Measurements from ENCODE around the gene IDS.
"Not testable (repeated sequence)": the region's sequence is repeated elsewhere in the genome, so short reads cannot be mapped to it uniquely, and the experiment has no call there.

The IDS gene, protein sequence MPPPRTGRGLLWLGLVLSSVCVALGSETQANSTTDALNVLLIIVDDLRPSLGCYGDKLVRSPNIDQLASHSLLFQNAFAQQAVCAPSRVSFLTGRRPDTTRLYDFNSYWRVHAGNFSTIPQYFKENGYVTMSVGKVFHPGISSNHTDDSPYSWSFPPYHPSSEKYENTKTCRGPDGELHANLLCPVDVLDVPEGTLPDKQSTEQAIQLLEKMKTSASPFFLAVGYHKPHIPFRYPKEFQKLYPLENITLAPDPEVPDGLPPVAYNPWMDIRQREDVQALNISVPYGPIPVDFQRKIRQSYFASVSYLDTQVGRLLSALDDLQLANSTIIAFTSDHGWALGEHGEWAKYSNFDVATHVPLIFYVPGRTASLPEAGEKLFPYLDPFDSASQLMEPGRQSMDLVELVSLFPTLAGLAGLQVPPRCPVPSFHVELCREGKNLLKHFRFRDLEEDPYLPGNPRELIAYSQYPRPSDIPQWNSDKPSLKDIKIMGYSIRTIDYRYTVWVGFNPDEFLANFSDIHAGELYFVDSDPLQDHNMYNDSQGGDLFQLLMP

DNA sequence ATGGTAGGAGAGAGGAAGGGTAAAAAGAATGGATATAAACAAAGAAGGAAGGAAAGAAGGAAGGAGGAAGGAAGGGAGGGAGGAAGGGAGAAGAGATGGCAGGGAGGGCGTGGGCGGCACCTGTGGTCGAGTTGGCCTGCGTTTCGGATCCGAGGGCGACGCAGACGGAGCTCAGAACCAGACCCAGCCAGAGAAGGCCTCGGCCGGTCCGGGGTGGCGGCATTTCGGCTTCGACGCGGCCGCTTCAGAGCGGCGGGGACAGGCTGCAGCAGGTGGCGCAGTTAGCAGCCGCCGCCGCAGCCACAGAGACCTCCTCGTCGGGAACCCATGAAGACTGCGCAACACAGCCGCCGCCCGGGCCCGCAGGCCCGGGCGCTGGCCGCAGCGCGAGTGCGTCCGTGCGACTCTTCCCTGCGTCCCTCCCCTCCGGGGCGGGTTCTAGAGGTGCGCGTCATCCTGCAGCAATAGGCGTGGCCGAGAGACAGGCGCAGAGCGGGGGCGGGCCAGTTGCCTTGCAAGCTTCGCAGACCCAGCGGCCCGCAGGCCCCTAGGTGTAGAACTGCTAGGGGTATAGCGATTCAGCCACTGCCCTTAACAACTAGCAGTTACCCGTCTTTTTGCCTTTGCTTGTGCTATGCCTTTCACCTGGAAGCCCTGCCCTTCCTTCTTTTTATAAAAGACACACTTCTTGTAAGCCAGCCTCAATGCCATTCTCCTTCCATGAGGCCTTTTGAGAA lies at the start of gene IDS:
Gene IDS (minus strand): TSS at position 392 of the 737 bp plus-strand sequence. CDS start 169 bp downstream, at position 223.
- in situ Hi-C loops (cut with MboI; ENCODE audit: low sequenced_read_pairs): loop anchor here (25.0 kb wide), 1 partner anchor 132 kb away; the partner anchor contains the start of gene TMEM185A
- H3K27me3 ChIP-seq (ENCODE audit: low read depth): no peaks in the 10 kb centered on the region
- peak; percentile 92 to 96 for DNase-seq (ENCODE audit: low spot score in 2 of 2)
- H3K4me1 ChIP-seq: peaks cover 10% of the 10 kb centered on the region; the same call in 1 of the 2 replicates
- peaks cover 12% of the 10 kb centered on the region for H3K36me3 ChIP-seq (replicated peaks)
- H3K9me3 ChIP-seq: no peaks in the 10 kb centered on the region
- peak within 1 kb of the TSS; percentile 61 for H3K4me3 ChIP-seq

DNA sequence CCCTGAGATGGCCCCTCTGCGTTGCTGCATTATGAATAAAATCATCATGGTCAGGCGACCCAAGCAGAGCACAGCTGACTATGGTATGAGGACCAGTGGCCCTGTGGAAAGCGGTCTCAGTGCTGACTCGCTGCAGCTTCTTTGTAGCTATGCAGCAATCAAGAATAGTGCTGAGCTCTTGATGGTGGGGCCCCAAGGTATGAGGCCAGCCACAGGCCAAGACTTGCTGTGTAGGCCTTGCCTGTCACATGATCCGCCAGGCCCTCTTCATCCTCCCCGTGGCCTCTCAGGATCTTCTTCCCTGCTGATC lies 46.8 kb upstream of the IDS start:
- in situ Hi-C loops (cut with MboI; ENCODE audit: low sequenced_read_pairs); H3K4me3 ChIP-seq; H3K9me3 ChIP-seq; DNase-seq (ENCODE audit: low spot score in 2 of 2); H3K27me3 ChIP-seq (ENCODE audit: low read depth); H3K4me1 ChIP-seq; H3K36me3 ChIP-seq (replicated peaks): not testable (repeated sequence)

DNA sequence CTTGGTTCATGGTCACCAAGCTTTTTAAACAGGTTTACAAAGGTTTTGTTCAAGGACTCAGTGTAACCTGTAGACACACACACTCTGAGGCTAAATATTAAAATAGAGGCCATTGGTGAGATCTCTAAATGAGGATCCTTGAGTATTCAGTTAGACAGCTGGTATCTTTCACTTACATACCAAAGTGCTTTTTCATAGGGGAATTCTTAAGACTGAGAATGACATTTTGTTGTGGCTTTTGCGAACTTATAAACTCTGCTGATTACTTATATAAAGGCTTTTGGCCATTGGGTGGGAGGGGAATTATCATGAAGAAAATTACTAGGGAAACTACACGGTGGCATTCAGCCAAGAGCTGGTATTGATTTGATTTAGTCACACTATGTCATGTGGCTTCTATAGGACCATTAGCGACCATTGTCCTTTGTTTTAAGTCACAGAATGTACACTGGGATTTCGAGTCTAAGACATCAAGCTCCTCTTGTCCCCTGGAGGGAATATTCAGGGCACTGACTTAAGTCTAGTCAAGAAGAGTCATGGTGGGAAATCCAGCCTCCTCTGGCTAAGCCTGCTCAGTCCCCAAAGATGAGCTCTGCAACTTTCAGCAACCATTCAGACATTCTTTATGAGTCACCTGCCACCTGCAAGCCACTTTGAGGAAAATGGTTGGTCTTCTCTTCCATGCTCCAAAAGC lies 46.3 kb upstream of the IDS start:
- H3K9me3 ChIP-seq; H3K27me3 ChIP-seq (ENCODE audit: low read depth); DNase-seq (ENCODE audit: low spot score in 2 of 2); H3K4me1 ChIP-seq; H3K36me3 ChIP-seq (replicated peaks); in situ Hi-C loops (cut with MboI; ENCODE audit: low sequenced_read_pairs); H3K4me3 ChIP-seq: not testable (repeated sequence)

DNA sequence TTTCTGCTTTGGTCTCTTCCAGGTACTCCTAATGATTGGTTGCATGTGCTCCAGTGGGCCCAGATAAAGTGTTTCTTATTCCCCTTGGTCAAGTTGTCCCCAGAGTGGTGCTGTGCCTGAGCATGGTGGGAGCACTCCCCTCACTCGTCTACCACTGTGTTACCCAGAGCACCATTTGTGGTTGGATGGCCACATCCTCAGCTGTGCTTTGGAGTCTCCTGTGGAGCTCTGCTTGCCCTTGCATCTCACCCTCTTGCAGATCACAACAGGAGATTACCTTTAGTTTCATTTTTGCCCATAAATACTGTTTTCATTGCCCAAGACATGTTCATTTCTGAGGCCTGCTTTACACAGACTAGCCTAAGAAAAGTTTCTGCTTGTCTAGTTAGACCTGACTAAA lies 45.3 kb upstream of the IDS start:
- in situ Hi-C loops (cut with MboI; ENCODE audit: low sequenced_read_pairs); H3K36me3 ChIP-seq (replicated peaks): not testable (repeated sequence)

DNA sequence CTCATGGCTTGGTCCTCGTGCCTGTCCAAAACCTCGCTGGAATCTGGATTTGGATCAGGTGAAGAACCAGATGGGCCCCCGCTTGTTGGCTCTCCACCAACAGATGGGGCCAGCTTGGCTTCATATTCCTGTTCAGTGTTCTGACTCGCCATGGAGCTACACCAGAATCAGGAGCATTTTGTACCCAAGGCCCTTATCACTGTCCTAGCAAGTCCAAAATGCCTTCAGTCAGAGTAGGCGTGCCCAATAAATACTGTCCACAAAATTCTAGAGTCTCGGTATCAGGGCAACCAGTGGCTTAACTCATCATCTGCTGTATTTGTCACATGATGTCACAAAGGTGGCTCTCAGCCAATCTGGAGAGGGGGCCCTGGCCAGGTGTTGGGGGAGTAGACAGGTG lies 44.6 kb upstream of the IDS start, which contains the start of gene HSFX3:
Gene HSFX3 (minus strand): TSS at position 224 of the 400 bp plus-strand sequence. CDS start 72 bp downstream, at position 152.
- in situ Hi-C loops (cut with MboI; ENCODE audit: low sequenced_read_pairs); H3K4me1 ChIP-seq; DNase-seq (ENCODE audit: low spot score in 2 of 2); H3K9me3 ChIP-seq; H3K27me3 ChIP-seq (ENCODE audit: low read depth); H3K36me3 ChIP-seq (replicated peaks); H3K4me3 ChIP-seq: not testable (repeated sequence)

More for the DNA sequence above, 45.3 kb upstream of the IDS start:
- H3K4me3 ChIP-seq; H3K27me3 ChIP-seq (ENCODE audit: low read depth); H3K4me1 ChIP-seq; DNase-seq (ENCODE audit: low spot score in 2 of 2); H3K9me3 ChIP-seq: not testable (repeated sequence)

DNA sequence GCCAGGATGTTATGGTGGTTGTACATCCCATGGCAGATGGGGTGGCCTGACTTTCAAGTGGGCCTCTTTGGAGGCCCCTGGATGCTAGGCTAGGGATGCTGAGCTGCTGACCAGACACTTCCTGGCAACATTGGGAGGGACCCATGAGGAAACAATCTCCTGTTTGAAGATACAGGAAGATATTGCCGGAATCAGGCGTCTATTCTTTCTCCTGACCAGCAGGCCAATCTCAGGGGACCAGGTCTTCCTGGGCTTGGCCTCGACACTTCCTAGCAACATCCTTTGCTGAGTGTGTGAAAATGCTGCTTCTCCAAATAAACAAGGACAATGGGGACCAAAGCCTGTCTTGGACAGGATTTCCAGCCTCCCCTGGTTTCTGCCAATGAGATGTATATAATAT lies 42.7 kb upstream of the IDS start:
- H3K4me3 ChIP-seq; in situ Hi-C loops (cut with MboI; ENCODE audit: low sequenced_read_pairs); H3K27me3 ChIP-seq (ENCODE audit: low read depth); DNase-seq (ENCODE audit: low spot score in 2 of 2); H3K4me1 ChIP-seq; H3K36me3 ChIP-seq (replicated peaks); H3K9me3 ChIP-seq: not testable (repeated sequence)

DNA sequence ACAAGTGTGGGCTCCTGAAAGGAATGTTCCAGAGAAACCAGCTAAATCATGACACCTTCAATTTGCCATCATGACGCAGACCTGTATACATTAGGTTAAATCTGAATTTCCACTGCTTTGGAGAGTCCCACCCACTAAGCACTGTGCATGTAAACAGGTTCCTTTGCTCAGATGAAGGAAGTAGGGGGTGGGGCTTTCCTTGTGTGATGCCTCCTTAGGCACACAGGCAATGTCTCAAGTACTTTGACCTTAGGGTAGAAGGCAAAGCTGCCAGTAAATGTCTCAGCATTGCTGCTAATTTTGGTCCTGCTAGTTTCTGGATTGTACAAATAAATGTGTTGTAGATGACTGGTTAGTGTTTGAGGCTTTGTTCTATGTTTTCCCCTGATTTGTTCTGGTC lies 41.9 kb upstream of the IDS start:
- in situ Hi-C loops (cut with MboI; ENCODE audit: low sequenced_read_pairs); H3K27me3 ChIP-seq (ENCODE audit: low read depth); H3K4me3 ChIP-seq; H3K9me3 ChIP-seq; DNase-seq (ENCODE audit: low spot score in 2 of 2); H3K36me3 ChIP-seq (replicated peaks); H3K4me1 ChIP-seq: not testable (repeated sequence)

DNA sequence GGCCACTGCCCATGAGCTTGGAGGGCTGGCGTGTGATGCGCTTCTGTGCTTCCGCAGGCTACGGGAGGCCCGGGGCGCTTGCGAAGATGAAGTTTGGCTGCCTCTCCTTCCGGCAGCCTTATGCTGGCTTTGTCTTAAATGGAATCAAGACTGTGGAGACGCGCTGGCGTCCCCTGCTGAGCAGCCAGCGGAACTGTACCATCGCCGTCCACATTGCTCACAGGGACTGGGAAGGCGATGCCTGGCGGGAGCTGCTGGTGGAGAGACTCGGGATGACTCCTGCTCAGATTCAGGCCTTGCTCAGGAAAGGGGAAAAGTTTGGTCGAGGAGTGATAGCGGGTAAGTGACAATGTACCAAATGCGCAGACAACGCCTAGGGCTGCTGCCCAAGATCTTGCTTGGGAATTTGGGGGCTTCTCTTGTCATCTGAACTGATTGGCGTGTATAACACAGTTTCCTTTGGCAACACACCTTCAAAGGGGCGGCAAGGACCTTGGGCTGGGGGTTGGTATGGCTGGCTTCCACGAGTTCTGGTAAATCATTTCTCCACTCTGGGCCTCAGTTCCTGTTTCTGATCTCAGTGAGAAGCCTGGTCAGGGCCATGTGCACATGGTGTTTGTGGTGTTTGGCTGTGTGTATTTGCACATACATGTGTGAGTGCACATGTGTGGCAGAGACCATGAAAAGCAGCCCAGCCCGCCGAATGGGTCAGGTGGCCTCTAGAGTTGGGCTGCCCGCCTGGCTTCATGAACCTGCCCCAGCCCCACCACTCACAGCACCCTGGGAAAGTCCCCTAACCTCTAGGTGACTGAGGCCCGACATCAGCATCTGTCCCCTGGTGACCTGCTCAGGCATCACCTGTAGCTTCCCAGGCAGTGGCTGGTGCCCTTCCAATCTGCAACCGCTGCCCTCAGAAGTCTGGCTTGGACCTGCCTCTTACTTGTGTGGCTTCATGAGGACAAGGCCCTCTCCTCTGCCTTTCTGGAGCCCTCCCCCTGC lies 40.7 kb upstream of the IDS start:
- in situ Hi-C loops (cut with MboI; ENCODE audit: low sequenced_read_pairs); H3K4me1 ChIP-seq; H3K4me3 ChIP-seq; H3K27me3 ChIP-seq (ENCODE audit: low read depth); H3K36me3 ChIP-seq (replicated peaks); H3K9me3 ChIP-seq: not testable (repeated sequence)
- peak in 1 of 2 experiments; percentile 58 for DNase-seq (ENCODE audit: low spot score in 2 of 2)

DNA sequence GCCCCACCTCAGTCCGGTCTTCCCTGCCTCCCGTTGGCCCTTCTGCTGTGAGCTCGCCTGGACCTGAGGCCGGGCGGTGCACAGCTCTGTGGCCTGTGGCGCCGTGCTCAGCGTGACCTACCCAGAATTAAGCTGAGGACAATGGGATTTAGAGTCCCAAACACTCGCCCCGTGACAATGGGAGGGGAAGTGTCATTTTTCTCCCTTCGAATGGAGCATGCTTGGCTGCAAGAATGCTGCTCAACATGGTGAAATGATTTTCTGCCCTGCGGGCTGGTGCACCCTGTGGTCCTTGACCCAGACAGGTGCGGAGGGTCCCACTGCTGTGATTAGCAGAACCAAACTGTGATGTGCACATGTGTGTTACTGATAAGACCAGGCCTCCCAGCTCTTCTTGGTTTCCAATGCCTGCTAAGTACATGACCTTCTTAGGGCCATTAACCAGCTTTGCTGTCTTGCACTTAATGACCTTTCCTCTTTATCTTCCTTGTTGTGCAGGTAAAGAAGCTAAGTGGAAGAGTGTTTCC lies 36.5 kb upstream of the IDS start:
- Histone ChIP-seq H3K4me3 (peak overlapping the region; percentile 85), H3K4me1 (peaks cover 7% of the 10 kb centered on the region), H3K36me3 (replicated peaks) (0 out of 2 replicates have a peak, but pooled peaks cover 2% of the 10 kb centered on the region), H3K27me3 (ENCODE audit: low read depth) (no peaks in the 10 kb centered on the region), H3K9me3 (no peaks in the 10 kb centered on the region)
- peak in 1 of 2 experiments; percentile 17 for DNase-seq (ENCODE audit: low spot score in 2 of 2)
- in situ Hi-C loops (cut with MboI; ENCODE audit: low sequenced_read_pairs): no loop called here

DNA sequence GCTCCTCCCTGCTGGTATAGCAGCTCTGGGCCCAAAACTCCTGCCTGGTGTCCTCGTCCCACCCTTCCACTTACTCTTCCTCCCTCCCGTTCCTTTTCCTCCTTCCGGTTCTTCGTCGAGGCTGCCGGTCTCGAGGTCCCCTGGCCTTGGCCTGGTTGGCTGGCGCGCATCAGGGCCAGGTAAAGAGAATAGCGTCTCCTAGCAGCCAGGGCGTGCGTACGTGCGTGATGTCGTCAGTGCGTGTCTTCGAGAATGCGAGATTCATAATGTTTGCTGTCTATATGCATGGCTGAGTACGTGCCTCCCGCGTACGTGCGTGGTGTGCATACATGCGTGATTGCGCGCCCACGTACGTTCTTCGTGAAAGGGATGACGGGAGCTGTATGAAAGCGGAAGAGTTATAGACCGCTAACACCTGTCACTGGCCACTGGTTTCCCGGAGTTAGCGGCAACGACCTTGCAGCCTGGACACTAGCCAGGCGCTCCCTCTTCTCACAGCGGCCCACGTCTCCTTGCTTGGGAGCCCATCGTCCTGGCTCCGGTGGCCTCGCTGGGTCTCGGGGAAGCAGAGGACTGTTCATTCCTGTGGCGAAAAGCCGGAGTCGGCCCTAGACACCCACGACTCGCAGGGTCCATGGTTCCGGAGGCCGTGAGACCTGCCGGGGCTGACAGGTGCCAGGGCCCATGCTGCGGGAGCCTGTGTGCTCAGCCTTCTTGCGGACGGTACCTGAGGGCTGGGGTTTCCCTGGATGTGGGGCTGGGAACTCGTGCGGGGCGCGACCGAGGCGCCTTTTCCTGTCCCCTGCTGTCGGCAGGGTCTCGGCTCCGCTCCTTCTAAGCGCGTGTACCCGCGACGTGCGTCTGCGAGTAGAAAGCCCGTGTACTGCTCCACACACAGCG lies 35.8 kb upstream of the IDS start, which contains the start of gene EOLA1:
Gene EOLA1 (plus strand): TSS at position 392 of the 900 bp plus-strand sequence. CDS start 4,619 bp downstream, outside the sequence.
- DNase-seq (ENCODE audit: low spot score in 2 of 2): peak; percentile 94 to 96
- Histone ChIP-seq H3K4me3 (peak within 1 kb of the TSS; percentile 85), H3K9me3 (no peaks in the 10 kb centered on the region), H3K4me1 (peaks cover 7% of the 10 kb centered on the region), H3K27me3 (ENCODE audit: low read depth) (no peaks in the 10 kb centered on the region), H3K36me3 (replicated peaks) (0 out of 2 replicates have a peak, but pooled peaks cover 2% of the 10 kb centered on the region)
- in situ Hi-C loops (cut with MboI; ENCODE audit: low sequenced_read_pairs): no loop called here

DNA sequence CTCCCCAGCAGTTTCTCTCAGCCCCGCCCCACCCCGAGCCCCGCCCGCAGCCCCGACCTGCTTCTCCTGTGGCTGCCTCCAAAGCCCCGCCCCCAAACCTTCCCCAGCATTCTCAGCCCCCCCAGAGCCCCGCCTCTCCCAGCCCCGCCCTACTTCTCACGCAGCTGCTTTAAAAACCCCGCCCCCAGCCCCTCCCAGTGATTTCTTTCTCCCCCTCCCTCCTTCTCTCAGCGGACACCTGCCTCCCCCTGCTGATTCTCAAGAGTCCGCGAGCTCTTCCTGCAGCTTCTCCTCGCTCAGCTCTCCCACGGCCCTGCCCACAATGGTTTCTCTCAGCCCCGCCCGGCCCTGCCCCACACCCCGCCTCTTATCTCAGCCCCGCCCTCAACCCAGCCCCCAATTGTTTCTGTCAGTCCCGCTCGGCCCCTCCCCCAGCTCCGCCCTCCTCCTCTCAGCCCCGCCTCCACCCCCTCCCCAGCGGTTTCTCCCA lies 35.1 kb upstream of the IDS start:
- peak; percentile 86 to 99 for DNase-seq (ENCODE audit: low spot score in 2 of 2)
- in situ Hi-C loops (cut with MboI; ENCODE audit: low sequenced_read_pairs): no loop called here
- Histone ChIP-seq H3K4me1 (peaks cover 7% of the 10 kb centered on the region), H3K4me3 (peak overlapping the region; percentile 85), H3K9me3 (no peaks in the 10 kb centered on the region), H3K36me3 (replicated peaks) (0 out of 2 replicates have a peak, but pooled peaks cover 1% of the 10 kb centered on the region), H3K27me3 (ENCODE audit: low read depth) (no peaks in the 10 kb centered on the region)
